Measurements from ENCODE around the gene CPNE5.
"Not testable (repeated sequence)": the region's sequence is repeated elsewhere in the genome, so short reads cannot be mapped to it uniquely, and the experiment has no call there.

The CPNE5 gene

GRCh38 chr6:36720251-36721141, 118.7 kb downstream of the CPNE5 start:
- no peak for DNase-seq

GRCh38 chr6:36719126-36719525, 120.1 kb downstream of the CPNE5 start:
- DNase-seq = no peak

- no peak for DNase-seq
Observed at GRCh38 chr6:36718560-36718959, 120.7 kb downstream of the CPNE5 start.

GRCh38 chr6:36717871-36718540, 121.2 kb downstream of the CPNE5 start:
- DNase-seq = no peak

- no peak for DNase-seq
Observed at GRCh38 chr6:36717231-36717825, 121.9 kb downstream of the CPNE5 start.

- no peak for DNase-seq
Observed at GRCh38 chr6:36716476-36717093, 122.7 kb downstream of the CPNE5 start.

GRCh38 chr6:36715469-36715868, 123.8 kb downstream of the CPNE5 start:
- DNase-seq = no peak

GRCh38 chr6:36714511-36714910, 124.7 kb downstream of the CPNE5 start:
- no peak for DNase-seq

GRCh38 chr6:36713846-36714245, 125.4 kb downstream of the CPNE5 start:
- DNase-seq = no peak

- no peak for DNase-seq
Observed at GRCh38 chr6:36712816-36713215, 126.4 kb downstream of the CPNE5 start.

GRCh38 chr6:36706339-36706738, 132.9 kb downstream of the CPNE5 start:
- DNase-seq = no peak

- DNase-seq = not testable (repeated sequence)
Observed at GRCh38 chr6:36704961-36705577, 134.2 kb downstream of the CPNE5 start.

GRCh38 chr6:36703982-36704381, 135.3 kb downstream of the CPNE5 start:
- DNase-seq = no peak

GRCh38 chr6:36703081-36703606, 136.1 kb downstream of the CPNE5 start:
- no peak for DNase-seq

GRCh38 chr6:36702656-36703055, 136.6 kb downstream of the CPNE5 start:
- DNase-seq = no peak

GRCh38 chr6:36701401-36701991, 137.7 kb downstream of the CPNE5 start:
- no peak for DNase-seq

- no peak for DNase-seq
Observed at GRCh38 chr6:36700831-36701230, 138.4 kb downstream of the CPNE5 start.

- no peak for DNase-seq
Observed at GRCh38 chr6:36700071-36700812, 139.0 kb downstream of the CPNE5 start.

GRCh38 chr6:36699348-36699747, 139.9 kb downstream of the CPNE5 start:
- no peak for DNase-seq

- no peak for DNase-seq
Observed at GRCh38 chr6:36698871-36699271, 140.4 kb downstream of the CPNE5 start.

GRCh38 chr6:36698196-36698595, 141.0 kb downstream of the CPNE5 start:
- no peak for DNase-seq

Data from NCI-H1436 treated with DMSO at 0.1 percent for 48 hours (cell line).